CD4-positive, alpha-beta T cell treated with Interleukin-2 at 100 ng/mL for 4 hours (primary cell): Measurements from ENCODE around the gene AUNIP.
"Not testable (repeated sequence)": the region's sequence is repeated elsewhere in the genome, so short reads cannot be mapped to it uniquely, and the experiment has no call there.

Source experiments
- DNase-seq: peaks from one replicate; pipeline ENCODE4 v3.0.0-alpha.2; 2020; ENCODE audit warnings: low spot score

Gene AUNIP

DNA sequence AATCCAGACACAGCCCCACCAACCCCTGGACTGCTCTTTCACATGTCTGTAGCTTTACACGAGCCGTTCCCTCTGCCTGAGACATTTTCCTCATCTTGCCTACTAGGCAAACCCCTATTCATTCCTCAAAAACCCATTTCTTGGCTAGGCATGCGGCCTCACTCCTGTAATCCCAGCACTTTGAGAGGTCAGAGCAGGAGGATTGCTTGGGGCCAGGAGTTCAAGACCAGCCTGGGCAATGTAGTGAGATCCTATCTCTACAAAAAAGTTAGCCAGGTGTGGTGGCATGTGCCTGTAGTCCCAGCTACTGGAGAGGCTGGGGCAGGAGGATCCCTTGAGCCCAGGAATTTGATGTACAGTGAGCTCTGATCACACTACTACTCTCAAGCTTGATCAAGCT is 5.2 kb upstream of the AUNIP start:
- DNase-seq, result no peak

DNA sequence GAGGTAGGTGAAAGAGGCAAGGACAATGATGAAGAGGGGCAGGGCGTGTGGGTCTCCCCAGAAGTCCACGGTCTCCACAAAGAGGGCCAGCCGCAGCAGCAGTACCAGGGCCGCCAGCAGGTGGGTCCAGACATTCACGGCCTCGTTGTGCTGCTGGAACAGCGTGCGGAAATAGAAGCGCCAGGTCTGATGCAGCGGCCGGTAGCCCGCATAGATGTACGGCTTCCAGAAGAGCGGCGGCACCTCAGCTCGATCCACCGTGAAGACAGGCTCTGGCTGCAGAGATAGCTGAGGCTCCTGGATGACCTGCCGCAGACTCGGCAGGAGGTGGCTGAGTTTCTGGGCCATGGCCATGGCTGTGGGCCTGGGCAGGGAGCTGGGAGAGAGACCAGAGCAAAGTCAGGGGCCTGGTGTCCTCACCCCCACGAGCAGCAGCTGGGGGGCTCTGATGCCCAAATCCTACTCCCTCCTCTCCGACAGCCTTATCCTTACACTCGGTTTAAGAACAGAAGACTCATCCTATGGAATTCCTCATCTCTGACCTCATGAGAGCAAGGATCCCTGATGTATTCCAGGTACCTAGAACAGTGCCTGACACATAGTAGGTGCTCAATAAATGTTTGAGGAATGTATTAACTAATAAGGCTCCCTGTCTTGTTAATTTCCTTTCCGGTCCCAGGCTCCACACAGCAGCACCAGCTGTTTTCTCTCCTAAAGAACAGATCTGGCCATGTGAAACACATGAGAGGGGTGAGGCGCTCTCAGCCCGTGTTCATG is 4.4 kb upstream of the AUNIP start:
- no peak for DNase-seq

DNA sequence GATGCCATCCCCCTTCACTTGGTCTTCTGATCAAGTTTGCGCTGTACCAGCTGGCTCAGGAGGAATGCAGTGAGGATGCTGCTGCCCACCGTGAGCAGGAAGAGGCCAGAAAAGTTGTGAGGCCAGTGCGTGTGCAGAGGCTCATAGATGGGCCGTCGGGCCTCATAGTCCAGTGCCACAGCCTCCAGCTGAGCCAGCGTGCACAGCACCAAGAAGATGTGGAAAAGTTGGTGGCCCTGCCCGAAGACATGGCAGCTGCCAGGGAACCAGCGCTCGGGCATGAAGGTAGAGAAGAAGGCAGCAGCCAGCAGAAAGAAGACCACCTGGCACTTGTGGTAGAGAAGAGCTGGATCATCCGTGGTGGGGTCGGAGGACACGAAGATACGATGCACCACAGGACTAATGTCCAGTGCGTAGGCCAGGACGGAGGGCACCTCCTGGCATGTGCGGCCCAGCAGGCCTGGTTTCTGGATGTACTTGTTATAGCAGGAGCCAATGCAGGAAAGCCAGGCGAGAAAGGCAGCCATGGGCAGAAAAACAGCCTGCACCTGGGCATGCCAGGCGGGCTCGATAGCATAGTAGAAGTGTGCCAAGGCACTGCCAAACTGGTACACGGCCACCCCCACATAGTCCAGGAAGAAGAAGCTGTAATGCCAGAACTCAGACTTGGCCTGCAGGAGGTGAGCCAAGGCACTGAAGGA is 3.7 kb upstream of the AUNIP start:
- no peak for DNase-seq

DNA sequence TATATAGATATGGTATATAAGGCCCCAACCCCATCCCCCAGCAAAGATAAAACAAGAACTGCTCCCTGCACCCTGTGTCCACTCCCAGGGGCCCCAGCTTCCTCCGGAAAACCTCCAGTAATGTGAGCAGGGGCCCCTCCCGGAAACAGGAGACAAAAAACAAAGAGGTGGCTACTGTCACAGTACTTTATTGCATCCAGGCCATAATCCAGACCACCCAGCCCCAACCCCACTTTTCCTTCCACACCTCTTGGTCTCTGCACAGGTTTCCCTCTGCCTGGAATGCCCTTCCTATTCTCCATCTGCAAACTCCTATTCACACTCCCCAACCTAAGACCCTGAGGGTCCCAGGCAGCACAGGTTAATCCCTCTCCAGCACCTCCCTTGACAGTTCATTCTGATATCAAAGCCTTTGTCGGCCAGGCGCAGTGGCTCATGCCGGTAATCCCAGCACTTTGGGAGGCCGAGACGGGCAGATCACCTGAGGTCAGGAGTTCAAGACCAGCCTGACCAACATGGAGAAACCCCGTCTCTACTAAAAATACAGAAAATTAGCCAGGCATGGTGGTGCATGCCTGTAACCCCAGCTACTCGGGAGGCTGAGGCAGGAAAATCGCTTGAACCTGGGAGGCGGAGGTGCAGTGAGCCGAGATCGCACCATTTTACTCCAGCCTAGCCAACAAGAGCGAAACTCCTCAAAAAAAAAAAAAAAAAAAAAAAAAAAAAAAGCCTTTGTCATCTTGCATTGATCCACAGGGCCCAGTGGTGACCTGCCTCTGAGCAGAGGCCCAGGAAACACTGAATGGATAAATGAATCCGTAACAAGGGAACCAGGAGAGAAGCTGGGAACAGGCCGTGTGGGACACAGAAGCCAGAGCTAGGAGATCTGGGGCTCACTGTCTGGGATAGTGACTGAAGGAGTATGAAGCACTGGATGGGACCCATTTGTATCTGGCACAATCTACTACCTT is 2.3 kb upstream of the AUNIP start:
- no peak for DNase-seq

DNA sequence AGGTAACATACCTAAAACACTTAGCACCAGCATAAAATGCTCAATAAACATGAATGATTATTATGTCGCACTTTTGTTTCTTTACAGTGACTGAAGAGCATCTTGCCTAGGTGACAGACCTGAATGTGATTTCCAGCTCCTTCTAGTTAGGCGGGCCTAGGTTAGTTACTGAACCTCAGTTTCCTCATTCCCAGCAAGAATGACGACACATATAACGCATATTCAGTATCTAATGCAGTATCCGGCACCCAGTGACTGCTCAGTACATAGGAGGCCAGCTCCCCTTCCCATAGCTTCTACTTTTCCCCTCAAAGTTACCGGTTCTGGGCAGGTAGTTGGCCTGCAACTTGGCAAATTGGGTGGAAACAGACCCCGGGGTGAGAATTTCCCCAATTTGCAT is 763 bp downstream of the AUNIP start:
- no peak for DNase-seq

DNA sequence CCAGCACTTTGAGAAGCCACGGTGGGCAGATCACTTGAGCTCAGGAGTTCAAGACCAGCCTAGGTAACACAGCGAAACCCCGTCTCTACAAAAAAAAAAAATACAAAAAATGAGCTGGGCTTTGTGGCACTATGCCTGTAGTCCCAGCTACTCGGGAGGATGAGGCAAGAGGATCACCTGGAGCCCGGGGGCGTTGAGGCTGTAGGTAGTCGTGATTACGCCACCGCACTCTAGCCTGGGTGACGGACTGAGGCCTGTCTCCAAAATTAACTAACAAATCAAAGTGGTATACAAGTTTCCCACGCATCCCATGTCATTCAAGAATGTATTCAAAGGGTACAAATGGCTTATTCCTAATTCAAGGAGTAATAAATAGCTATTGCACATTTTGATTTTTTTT is 2.4 kb downstream of the AUNIP start:
- no peak for DNase-seq

DNA sequence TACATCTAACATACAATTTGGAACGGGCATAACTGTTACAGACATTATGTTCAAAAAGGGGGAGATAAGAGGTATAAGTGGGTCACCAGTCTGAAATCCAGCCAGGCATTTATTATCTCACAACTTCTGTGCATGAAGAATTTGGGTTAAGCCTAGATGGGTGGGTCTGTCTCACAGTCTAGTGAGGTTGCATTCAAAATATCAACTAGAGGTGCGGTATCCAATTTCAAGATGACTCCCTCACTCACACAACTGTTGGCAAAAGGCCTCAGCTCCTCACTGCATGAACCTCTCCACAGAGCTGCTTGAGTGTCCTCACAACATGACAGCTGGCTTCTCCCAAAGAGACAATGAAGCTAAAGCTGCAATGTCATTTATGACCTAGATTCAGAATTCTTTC is 4.7 kb downstream of the AUNIP start:
- DNase-seq, result no peak

DNA sequence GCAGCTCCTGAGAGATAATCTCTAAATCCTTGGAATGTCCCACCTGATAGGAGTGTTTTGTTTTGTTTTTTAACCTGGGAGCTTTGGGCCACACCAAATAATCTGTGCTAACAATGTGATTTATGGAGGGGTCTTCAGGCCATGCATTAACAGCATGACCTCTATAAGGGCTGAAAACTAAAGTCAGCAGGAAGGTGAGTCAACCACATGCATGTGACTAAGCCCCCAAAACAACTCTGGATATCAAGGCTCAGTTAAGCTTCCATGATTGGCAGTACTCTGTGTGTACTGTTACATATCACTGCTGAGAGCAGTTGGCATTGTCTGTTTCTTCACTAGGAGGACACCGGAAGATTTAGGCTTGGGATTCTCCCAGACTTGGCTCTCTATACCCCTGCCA is 10.7 kb downstream of the AUNIP start:
- DNase-seq, result no peak

DNA sequence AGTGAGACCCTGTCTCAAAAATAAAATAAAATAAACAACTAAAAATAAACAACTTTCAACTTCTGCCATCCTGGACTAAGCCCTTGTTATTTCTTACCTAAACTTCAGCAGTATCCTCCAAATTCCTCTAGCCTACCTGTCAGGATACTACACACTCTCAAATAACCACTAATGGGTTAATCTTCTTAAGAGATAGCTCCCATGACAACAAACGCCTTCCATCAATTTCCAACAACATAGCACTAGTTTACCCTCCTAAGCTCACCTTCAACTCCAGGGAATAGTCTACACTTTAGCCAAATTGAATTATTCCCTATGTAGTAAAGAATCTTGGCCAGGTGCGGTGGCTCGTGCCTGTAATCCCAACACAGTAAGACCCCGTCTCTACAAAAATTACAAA is 11.3 kb downstream of the AUNIP start:
- DNase-seq, result no peak

DNA sequence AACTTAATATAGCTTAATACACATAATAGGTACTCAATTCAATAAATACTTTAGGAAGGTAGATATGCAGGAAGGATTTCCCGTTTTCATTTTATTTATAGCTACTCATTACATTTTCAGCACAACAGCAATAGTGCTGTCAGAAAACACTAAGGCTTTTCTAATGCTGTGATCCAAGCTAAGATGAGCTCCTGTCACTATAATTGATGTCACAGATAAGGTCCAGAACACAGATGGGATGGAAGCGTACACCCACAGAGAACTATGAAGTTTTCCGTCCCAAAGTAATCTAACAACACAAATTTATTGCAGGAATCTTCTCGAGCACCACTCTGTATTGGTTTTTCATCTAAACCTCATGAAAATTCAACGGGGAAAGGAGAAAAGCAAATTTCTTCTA is 13.6 kb downstream of the AUNIP start:
- no peak for DNase-seq

DNA sequence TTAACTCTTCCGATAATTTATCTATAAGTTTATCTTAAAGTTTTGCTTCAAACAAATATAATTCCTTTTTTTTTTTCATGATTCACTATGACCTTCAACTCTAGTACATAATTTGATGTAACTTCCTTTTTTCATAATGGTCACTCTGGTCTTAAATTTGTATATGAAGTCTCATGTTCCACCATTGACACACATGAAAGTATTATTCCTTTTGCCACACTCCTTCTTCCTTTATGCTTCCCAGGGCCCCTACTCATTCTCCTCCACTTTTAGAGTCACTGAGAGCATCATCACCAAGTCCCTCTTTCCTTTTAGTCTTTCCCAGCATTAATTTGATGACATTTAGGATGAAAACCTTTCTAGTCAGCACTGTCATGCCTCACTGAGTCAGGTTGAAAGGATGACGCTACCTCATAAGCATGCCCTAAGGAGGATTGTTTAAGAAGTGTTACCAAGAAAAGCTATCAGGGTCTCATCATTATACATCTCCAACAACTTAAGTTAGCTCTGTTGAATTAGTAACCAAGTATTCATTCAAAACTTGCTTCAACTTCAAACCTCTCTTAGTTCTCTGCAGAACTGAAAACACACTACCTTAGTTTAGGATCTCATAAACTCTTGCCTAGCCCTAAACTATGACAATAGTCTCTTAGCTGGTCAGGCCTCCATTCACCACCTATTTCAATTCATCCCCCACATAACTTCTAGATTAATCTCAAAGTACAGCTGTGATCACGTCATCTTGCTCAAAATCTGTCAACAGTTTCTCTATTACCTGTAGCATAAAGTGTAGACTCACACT is 14.5 kb downstream of the AUNIP start:
- no peak for DNase-seq

DNA sequence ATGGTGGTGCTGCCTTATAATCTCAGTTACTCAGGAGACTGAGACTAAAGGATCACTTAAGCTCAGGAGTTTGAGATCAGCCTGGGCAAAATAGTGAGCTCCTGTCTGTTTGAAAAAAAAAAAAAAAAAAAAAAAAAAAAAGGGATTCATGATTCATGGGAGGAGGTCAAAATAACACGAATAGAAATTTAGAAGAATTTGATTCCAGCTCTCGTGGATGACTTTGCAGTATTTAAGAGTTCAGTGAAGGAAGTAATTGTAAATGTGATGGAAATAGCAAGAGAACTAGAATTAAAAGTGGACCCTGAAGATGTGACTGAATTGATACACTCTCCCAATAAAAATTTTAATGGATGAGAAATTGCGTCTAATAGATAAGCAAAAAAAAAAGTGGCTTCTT is 15.8 kb downstream of the AUNIP start:
- DNase-seq, result no peak

DNA sequence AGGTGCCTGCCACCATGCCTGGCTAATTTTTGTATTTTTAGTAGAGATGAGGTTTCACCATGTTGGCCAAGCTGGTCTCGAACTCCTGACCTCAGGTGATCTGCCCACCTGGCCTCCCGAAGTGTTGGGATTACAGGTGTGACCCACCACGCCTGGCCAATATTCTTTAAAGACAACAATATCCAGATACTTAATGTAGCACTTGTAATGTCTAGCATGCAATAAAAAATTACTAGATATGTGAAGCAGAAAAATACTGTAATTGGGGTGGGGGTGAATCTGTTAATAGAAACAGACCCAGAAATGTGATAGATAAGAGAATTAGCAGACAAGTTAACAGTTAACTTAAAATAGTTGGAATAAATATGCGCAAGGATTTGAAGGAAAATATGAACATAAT is 19.4 kb downstream of the AUNIP start:
- not testable (repeated sequence) for DNase-seq

DNA sequence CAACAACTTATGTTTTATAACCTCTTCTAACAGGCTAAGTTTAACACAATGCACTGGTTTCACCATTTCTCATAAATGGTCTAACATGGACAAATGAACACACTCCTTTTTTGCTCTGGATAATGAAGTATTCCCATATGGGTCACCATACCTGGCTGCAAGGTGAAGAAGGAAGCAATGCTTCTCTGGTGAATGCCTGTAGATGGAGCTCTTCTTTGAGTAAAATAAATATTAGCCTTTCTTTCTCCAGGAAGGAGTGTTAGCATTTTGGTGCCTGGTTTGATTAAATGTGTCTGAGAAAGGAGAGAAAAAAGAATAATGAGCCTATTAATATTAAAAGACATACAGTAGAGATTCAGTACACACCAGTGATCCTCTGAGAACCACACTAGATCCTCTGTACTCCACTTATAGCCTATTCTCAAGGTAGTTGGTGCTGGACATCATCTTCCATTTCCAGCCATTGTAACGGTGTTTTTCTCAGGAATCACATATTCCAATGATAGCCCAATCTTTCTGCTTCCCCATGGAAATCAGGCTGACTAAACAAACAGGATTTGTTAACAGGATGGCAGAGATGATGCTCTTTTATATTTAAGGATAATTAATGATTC is 21.9 kb downstream of the AUNIP start:
- no peak for DNase-seq

DNA sequence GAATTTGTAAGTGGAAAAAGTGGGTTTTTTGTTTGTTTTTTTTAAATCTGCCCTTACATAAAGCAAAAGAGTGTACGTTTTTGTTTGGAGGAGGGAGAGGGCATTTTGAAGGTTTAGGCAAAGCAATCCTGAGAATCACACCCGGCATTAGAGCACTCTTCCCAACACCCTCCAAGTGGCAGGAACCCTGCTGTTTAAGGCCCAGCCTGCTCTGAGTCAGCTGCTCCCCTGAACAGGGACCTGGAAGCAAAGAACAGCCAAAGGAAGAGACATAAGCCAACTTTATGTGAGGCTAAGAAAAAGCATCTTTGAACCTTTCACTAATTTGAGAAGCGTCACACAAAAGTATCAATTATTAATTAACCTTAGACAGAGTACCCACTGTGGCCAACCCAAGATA is 22.6 kb downstream of the AUNIP start:
- DNase-seq, result no peak

DNA sequence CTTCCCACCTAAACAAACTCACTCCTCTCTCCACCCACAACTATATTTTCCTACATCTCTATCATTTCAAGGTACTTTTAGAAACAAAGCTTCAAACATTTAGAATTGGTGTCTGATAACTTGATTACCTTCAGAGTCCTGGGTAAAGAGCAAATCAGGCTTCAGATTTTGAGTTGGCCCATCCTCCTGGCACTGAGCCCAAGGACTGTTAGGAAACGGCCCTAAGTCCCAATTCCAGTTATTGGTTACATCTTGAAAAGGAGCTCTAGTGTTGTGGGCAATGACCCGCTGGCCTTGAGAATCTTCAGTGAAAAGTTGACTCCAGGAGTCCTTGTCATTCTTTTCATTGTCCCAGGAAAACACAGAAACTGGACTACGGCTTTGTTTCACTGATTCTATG is 24.4 kb downstream of the AUNIP start:
- DNase-seq, result no peak

DNA sequence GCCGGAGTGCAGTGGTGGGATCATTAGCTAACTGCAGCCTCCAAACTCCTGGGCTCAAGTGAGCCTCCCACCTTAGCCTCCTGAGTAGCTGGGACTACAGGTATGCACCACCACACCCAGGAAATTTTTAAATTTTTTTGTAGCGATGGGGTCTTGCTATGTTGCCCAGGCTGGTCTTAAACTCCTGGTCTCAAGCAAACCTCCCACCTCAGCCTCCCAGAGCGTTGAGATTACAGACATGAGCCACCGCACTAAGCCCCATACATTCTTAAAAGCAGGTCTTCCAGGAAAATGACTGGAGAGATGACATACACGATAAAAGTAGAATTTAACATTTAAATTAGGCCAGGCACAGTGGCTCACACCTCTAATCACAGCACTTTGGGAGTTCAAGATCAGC is 26.1 kb downstream of the AUNIP start:
- no peak for DNase-seq

DNA sequence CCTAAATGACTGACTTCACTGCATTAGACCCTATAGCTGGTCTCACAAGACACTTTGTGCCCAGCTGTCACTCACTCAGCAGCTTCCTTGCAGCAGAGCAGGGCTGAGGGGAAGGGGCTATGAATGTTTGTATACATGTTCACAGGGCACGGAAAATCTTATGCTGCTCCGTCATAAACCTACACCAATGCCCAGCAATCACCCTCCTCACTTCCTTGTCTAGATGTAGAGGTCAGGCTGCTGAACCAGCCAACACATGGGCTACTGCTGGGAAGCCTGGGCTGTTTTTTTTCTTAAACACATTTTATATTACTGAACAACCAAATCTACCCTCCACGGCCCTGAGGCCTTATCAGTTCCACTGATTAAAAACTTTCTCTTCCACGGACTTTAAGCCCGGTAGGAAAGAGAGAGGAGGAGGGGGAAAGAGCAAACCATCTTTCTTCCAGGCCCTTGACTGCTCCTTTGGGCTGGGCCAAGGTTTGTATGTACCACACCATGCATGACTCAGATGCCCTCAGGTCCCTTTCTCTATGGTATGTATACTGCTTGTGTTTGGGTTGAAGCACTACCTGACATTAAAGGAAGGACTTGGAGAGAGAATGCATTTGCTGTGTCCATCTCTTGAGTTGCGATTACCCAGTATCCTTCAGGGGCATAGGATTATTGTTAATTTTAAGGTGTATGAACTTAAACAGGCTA is 26.8 kb downstream of the AUNIP start:
- DNase-seq, result no peak

DNA sequence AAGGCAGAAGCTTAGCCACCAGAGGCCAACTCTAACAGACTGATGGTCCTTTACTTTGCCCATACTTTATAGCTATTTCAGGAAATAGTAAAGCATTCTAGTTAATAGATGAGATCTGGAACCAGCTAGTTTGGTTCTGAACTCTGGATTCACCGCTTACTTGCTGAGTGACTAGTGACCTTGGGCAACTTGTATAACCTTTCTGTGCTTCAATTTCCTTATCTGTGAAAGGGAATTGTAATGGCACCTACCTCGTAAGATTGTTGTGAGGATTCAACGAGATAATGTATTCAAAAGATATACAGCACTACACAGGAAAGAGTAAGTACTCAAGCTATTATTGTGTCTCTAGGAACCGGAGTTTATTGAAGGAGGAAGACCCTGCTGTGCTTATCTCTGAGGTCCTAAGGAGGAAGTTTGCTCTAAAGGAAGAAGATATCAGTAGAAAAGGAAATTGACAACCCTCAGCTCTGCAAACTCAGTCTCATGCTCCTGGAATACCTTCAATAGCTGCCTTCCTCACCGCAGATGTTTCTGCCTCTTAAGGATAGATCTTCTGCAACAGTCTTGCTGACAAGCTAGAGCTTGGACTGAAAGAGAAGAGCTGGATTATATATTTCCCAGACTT is 27.6 kb downstream of the AUNIP start:
- DNase-seq, result no peak

DNA sequence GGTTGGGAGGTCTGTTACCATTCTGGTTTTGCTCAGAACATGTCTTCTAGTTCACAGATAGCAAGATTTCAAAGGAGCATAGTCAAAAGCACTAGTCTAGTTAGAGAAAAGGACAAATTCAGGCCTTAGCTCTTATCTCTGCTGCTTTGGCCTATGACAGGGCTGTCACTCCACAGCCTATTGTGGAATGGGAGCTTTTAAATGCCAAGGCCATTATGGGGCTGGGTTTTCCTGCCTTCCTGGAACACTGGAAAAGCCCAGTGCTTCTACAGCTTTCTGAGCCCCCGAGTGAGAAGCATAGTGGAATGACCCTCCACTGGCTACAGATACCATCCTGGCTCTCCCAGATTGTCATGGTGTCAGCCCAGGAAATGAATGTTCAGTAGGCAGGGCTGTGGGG is 30.2 kb downstream of the AUNIP start:
- no peak for DNase-seq
